ENCODE measurements around the gene MT1M.
"Not testable (repeated sequence)": the region's sequence is repeated elsewhere in the genome, so short reads cannot be mapped to it uniquely, and the experiment has no call there.

Gene MT1M

GRCh38 chr16:56609463-56609921 is 23.0 kb upstream of the MT1M start:
- peak; percentile 69 for DNase-seq

GRCh38 chr16:56610017-56610608 is 22.3 kb upstream of the MT1M start:
- DNase-seq: no peak

GRCh38 chr16:56610609-56611111 is 21.8 kb upstream of the MT1M start:
- no peak for DNase-seq

GRCh38 chr16:56611281-56611833 is 21.1 kb upstream of the MT1M start:
- DNase-seq: no peak

GRCh38 chr16:56613706-56614105 is 18.8 kb upstream of the MT1M start:
- no peak for DNase-seq

DNA sequence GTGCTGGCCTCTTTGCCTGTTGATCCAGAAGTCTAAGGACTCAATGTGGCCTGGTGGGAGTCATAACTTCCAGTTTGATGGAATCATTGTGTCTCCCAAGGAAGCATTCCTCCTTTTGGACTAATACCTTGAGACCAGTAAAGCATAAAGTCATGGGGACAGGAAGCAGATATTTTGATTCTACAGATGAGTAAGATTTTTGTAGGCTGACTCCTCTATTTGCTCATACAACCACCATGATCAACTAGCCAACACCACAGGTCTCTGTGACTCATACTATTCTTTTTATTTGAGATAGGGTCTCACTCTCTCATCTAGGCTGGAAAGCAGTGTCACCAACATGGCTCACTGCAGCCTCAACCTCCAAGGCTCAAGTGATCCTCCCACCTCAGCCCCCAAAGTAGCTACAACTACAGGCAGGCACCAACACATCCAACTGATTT is 17.9 kb upstream of the MT1M start:
- no peak for DNase-seq

GRCh38 chr16:56615353-56615752 is 17.1 kb upstream of the MT1M start:
- no peak for DNase-seq

GRCh38 chr16:56616608-56617211 is 15.7 kb upstream of the MT1M start:
- no peak for DNase-seq

GRCh38 chr16:56617212-56618085 is 15.0 kb upstream of the MT1M start:
- DNase-seq: no peak

DNA sequence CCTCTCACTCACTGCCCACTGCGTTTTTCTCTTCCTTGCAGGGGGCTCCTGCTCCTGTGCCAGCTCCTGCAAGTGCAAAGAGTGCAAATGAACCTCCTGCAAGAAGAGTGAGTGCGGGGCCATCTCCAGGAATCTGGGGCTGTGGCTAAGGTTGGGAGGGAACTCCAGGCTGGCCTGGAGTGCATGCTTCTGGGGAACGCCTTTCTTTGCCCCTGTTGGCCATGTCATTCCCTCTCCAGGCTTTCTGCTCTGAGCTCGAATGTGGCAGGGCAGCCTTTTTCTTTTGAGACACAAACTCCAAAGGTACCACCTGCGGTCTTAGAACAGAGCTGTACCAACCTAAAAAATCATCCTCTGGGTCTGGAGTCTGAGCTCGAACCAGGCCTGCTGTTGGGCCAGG is 14.3 kb upstream of the MT1M start:
- DNase-seq: no peak

DNA sequence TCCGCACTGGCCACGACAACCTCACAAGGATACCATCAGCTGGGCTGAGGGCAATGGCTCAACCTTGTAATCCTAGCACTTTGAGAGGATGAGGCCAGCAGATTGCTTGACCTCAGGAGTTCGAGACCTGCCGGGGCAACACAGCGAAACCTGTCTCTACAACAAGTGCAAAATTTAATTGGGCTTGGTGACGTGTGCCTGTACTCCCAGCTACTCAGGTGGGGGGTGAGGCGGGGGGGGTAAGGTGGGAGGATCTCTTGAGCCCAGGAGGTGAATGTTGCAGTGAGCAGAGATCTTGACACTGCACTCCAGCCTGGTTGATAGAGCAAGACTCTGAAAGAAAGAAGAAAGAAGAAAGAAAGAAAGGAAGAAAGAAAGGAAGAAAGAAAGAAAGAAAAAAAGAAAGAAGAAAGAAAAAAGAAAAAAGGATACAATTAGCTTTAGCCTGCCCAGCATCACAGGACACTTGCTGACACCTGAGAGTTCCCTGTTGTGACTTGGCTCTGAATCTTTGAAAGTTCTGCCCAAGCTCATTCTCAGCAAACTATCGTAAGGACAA is 12.0 kb upstream of the MT1M start:
- no peak for DNase-seq

DNA sequence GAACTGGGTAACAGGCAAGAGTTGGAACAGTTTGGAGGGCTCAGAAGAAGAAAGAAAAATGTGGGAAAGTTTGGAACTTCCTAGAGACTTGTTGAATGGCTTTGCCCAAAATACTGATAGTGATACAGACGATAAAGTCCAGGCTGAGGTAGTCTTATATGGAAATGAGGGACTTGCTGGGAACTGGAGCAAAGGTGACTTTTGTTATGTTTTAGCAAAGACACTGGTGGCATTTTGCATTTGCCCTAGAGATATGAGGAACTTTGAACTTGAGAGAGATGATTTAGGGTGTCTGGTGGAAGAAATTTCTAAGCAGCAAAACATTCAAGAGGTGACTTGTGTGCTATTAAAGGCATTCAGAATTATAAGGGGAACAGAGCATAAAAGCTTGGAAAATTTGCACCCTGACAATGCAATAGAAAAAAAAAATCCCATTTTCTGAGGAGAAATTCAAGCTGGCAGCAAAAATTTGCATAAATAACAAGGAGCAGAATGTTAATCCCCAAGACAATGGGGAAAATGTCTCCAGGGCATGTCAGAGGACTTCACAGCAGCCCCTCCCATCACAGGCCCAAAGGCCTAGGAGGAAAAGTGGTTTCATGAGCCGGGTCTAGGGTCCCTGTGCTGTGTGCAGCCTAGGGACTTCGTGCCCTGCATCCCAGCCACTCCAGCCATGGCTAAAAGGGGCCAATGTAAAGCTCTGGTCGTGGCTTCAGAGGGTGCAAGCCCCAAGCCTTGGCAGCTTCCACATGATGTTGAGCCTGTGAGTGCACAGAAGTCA is 10.6 kb upstream of the MT1M start:
- not testable (repeated sequence) for DNase-seq

GRCh38 chr16:56623184-56623583 is 9.3 kb upstream of the MT1M start:
- DNase-seq: not testable (repeated sequence)

DNA sequence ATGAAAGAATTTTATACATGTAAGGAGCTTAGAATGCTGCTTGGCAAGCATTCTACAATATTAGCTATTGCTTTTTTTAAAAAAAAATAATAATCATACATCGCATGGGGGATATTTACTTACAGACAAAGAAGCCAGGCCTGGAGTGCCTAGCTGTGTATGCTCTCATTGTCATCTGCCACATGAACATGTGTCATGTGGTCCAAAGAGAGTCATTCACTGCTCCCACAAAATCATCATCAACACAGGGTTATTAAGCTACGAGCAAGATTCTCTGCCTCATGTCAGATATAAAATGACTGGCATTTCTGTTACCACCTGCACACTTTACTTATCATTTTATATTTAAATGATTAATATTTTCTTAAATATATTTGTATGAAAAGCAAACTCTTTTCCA is 8.8 kb upstream of the MT1M start:
- DNase-seq: no peak

- no peak for DNase-seq
Observed at GRCh38 chr16:56625140-56625942, 7.1 kb upstream of the MT1M start, which contains the start of gene MT1E. Gene MT1E (plus strand): TSS chr16:56625781. CDS start chr16:56625852, 71 bp downstream.

GRCh38 chr16:56625943-56626654 is 6.4 kb upstream of the MT1M start:
- DNase-seq: no peak

DNA sequence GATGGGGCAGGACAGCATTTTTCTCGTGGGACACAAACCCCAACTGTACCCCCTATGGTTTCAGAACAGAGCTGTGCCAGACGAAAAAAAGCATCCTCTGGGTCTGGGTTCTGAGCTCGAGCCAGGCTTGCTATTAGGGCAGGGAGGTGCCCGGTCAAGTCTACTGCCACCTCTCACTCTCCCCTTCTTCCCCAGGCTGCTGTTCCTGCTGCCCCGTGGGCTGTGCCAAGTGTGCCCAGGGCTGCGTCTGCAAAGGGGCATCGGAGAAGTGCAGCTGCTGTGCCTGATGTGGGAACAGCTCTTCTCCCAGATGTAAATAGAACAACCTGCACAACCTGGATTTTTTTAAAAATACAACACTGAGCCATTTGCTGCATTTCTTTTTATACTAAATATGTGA is 5.8 kb upstream of the MT1M start:
- no peak for DNase-seq

- DNase-seq: no peak
Observed at GRCh38 chr16:56628486-56629350, 3.7 kb upstream of the MT1M start.

- no peak for DNase-seq
Observed at GRCh38 chr16:56629531-56629930, 2.9 kb upstream of the MT1M start.

GRCh38 chr16:56630134-56630533 is 2.3 kb upstream of the MT1M start:
- no peak for DNase-seq
